K562 (cell line): ENCODE results near the gene LPCAT3. TPM values are rescaled to one million over a fixed set of nuclear protein-coding genes. Genes with fewer than 3 reads are reported as not detected.
A peak's percentile ranks its signal among the peaks of the same experiment; 100 is the strongest.

ENCODE experiments used
- GATAD2B ChIP-seq: fragments of 450-650 bp; IDR thresholded peaks from 2 replicates; pipeline ENCODE4 v1.6.1; 2017; ENCODE audit warnings: mild to moderate bottlenecking, borderline replicate concordance
- JUND ChIP-seq, 2 experiments: IDR thresholded peaks; 2 replicates in 1 of 2; 3 replicates in 1 of 2; pipeline ENCODE4 v1.6.1; 2011; ENCODE audit warnings: borderline replicate concordance in 2 of 2, low read depth in 2 of 2, low read length in 2 of 2, improper control_type of control experiment in 1 of 2, missing biosample characterization in 1 of 2, missing genetic modification characterization in 1 of 2, missing genetic modification reagents in 1 of 2
- KAT2B ChIP-seq: IDR thresholded peaks from one replicate; pipeline ENCODE4 v1.6.1; 2012; ENCODE audit warnings: low read depth, mild to moderate bottlenecking, control low read depth, inconsistent platforms, low read length, moderate library complexity
- RBFOX2 ChIP-seq: fragments of 200-400 bp; formaldehyde crosslinking; IDR thresholded peaks from 2 replicates; pipeline ENCODE4 v1.6.1; 2017; ENCODE audit warnings: low read depth, mild to moderate bottlenecking, low read length, moderate library complexity
- REST ChIP-seq, 2 experiments: fragments of 450-650 bp; formaldehyde crosslinking in 1 of 2; IDR thresholded peaks; 2 replicates each; pipeline versions ENCODE4 v1.4.0 to v1.6.1; 2014 to 2020; ENCODE audit warnings: mild to moderate bottlenecking in 2 of 2, borderline replicate concordance in 1 of 2, low read depth in 1 of 2
- SIN3A ChIP-seq, 2 experiments: fragments of 150-350 bp in 1 of 2; IDR thresholded peaks; 2 replicates each; pipeline ENCODE4 v1.6.1; 2011 to 2016; ENCODE audit warnings: borderline replicate concordance in 2 of 2, low read depth in 2 of 2, low read length in 2 of 2, mild to moderate bottlenecking in 2 of 2, moderate library complexity in 2 of 2; ENCODE audit not compliant: control insufficient read depth in 1 of 2
- TBL1XR1 ChIP-seq, 2 experiments: IDR thresholded peaks; 2 replicates each; pipeline ENCODE4 v1.6.1; 2012; ENCODE audit warnings: improper control_type of control experiment in 2 of 2, low read length in 2 of 2, mild to moderate bottlenecking in 1 of 2
- USF1 ChIP-seq: sonication (generic); formaldehyde crosslinking; IDR thresholded peaks from 2 replicates; pipeline ENCODE4 v1.9.0; 2022; ENCODE audit warnings: mild to moderate bottlenecking, missing genetic modification reagents
- ZFP1 ChIP-seq: fragments of 450-650 bp; formaldehyde crosslinking; IDR thresholded peaks from 2 replicates; pipeline ENCODE4 v1.4.0; 2020; ENCODE audit warnings: mild to moderate bottlenecking, mixed read lengths
- ZFX ChIP-seq: sonication (generic); formaldehyde crosslinking; IDR thresholded peaks from 2 replicates; pipeline ENCODE4 v1.8.0; 2022; ENCODE audit warnings: mild to moderate bottlenecking, missing genetic modification reagents, moderate library complexity
- ZNF3 ChIP-seq: fragments of 250-450 bp; sonication (Bioruptor Pico); IDR thresholded peaks from 2 replicates; pipeline ENCODE4 v1.5.0; 2021; ENCODE audit warnings: mild to moderate bottlenecking, moderate library complexity
- ZNF766 ChIP-seq: fragments of 200-800 bp; sonication (Bioruptor generic); conservative IDR thresholded peaks from 2 replicates; pipeline ENCODE4 v1.6.1; 2016; ENCODE audit warnings: missing genetic modification characterization, missing compliant biosample characterization
- ZNF77 ChIP-seq: fragments of 250-450 bp; sonication (Bioruptor Pico); IDR thresholded peaks from 2 replicates; pipeline ENCODE4 v1.5.0; 2020
- polyA plus RNA-seq, 8 experiments: library from polyadenylated mRNA; depleted of rRNA in 4 of 8; stranded (reverse) in 5 of 8; unstranded in 3 of 8; fragments of >200 nt; fragmentation: Nextera tagmentation in 2 of 8; fragmentation: Illumina TruSeq in 1 of 8; extraction: Ambion mirVana in 2 of 8; extraction: Trizol in 1 of 8; gene quantifications; 2 replicates each; pipeline versions ENCODE4 v1.2.1 to v1.2.3, GENCODE V29; 2011 to 2014; ENCODE audit warnings: inconsistent platforms in 1 of 8, missing spikeins in 1 of 8
- total RNA-seq, 7 experiments: library from RNA; depleted of rRNA in 6 of 7; stranded (reverse); fragments of >200 nt in 6 of 7; fragmentation: Illumina TruSeq in 2 of 7; extraction: Trizol in 2 of 7; gene quantifications; 2 replicates each; pipeline versions ENCODE4 v1.2.1 to v1.2.3, GENCODE V29; 2011 to 2021; ENCODE audit warnings: low replicate concordance in 1 of 7
- TF ChIP-seq, protein P1 (sequence below): fragments of 250-450 bp; sonication (Bioruptor Pico); IDR thresholded peaks from 2 replicates; pipeline ENCODE4 v1.8.0; 2021; ENCODE audit warnings: borderline replicate concordance, mild to moderate bottlenecking, moderate library complexity; ENCODE audit not compliant: poor library complexity, severe bottlenecking

Gene LPCAT3
- total and polyA plus RNA-seq, 9 of the 15 experiments (the other 6 are each of a cell fraction or from before 2014, with no cell fraction given): 4.9 to 52.5 (median 25.3) TPM

- TF ChIP-seq REST (IDR thresholded peaks at IDR 0.05; ENCODE audit: borderline replicate concordance) (peak; percentile 62; the same call in 1 of the 2 replicates), REST (CRISPR knock-in tag; IDR thresholded peaks at IDR 0.05; ENCODE audit: low read depth) (no peak), ZNF77 (CRISPR knock-in tag) (no peak), TBL1XR1 (IDR thresholded peaks at IDR 0.05; ENCODE audit: low read length in 2 of 2) (0 out of 4 replicates have a peak, but pooled peaks of 1 of the 2 experiments have one; percentile 34), JUND (IDR thresholded peaks at IDR 0.05; ENCODE audit: borderline replicate concordance, low read depth, low read length) (no peak), JUND (tag; IDR thresholded peaks at IDR 0.05; ENCODE audit: borderline replicate concordance, low read depth, low read length) (peak; percentile 40; the same call in 1 of the 3 replicates), ZFP1 (CRISPR knock-in tag) (no peak), ZNF3 (CRISPR knock-in tag) (no peak), SIN3A (IDR thresholded peaks at IDR 0.05; ENCODE audit: borderline replicate concordance in 2 of 2, control insufficient read depth in 1 of 2, low read depth in 2 of 2, low read length in 2 of 2) (0 out of 4 replicates have a peak, but pooled peaks of 1 of the 2 experiments have one; percentile 20), GATAD2B (no peak), ZFX (peak; percentile 85), KAT2B (no peak), RBFOX2 (peak; percentile 62), USF1 (CRISPR knock-in tag) (peak; percentile 70), ZNF766 (CRISPR knock-in tag) (0 out of 2 replicates have a peak, but pooled peaks have one; percentile 23)
- TF ChIP-seq, protein P1, sequence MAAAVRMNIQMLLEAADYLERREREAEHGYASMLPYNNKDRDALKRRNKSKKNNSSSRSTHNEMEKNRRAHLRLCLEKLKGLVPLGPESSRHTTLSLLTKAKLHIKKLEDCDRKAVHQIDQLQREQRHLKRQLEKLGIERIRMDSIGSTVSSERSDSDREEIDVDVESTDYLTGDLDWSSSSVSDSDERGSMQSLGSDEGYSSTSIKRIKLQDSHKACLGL: peak; percentile 24
These were observed 53.1 kb downstream of the LPCAT3 start (continued) for GRCh38 chr12:6965026-6965661.
